Measurements from ENCODE around the gene DCAF8L2.

DNA sequence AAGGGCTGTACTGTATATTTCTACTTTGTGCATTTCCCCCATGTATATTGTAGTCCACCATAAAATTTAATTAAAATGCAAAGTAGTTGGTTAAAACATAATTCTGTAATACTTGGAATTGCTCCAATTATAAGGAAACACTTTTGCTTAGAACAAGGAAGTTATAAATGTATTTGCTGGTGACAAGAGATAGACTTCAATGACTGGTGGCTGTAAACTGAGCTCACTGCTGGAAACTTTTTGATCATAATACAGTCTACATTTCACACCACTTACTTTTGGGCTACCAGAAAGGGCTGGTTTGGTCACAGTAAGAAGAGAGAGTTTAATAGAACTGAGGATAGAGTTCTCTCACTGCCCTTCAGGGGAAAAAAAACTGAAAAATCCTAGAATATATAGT lies 32.7 kb downstream of the DCAF8L2 start:
- TF ChIP-seq EZH2phosphoT487 (IDR thresholded peaks at IDR 0.05; ENCODE audit: insufficient read depth, low read depth) (no peak), EZH2 (IDR thresholded peaks at IDR 0.05; ENCODE audit: insufficient read depth, poor library complexity, severe bottlenecking) (no peak)
